ENCODE measurements around the gene SUPT16H. TPM values are rescaled to one million over a fixed set of nuclear protein-coding genes. Genes with fewer than 3 reads are reported as not detected.

Gene SUPT16H
- total and polyA plus RNA-seq, 2 donors (not counting 1 experiment from before 2014, with no cell fraction given), result 28.3 to 78.3 TPM

GRCh38 chr14:21308479-21309237 is 75.2 kb downstream of the SUPT16H start:
- Histone ChIP-seq H3K9me3 (ENCODE audit: control extremely low read depth in 1 of 3, control insufficient read depth in 2 of 3, insufficient read depth in 1 of 3, low read length in 2 of 3) (no peaks in the 10 kb centered on the region), H3K9ac (ENCODE audit: low read length) (peak overlapping the region; percentile 68), H2AFZ (ENCODE audit: insufficient read depth, low read depth, low read length, poor library complexity, severe bottlenecking) (peak overlapping the region; percentile 81), H4K20me1 (ENCODE audit: control insufficient read depth, insufficient read depth, low read length, poor library complexity, severe bottlenecking) (no peaks in the 10 kb centered on the region), H3K79me2 (ENCODE audit: control insufficient read depth, insufficient read depth, low read length) (no peaks in the 10 kb centered on the region), H3K4me3 (ENCODE audit: control extremely low read depth in 1 of 5, extremely low read depth in 1 of 5, insufficient read depth in 1 of 5, low read depth in 2 of 5, low read length in 4 of 5) (peak overlapping the region; percentile 30 to 72 (median 53)), H3K27ac (ENCODE audit: low read length in 2 of 2) (peak overlapping the region; percentile 70 to 76), H3K4me2 (replicated peaks; ENCODE audit: low read depth, low read length, poor library complexity, severe bottlenecking) (peak overlapping the region; percentile 76), H3K27me3 (replicated peaks in 1 of 4; ENCODE audit: control extremely low read depth in 1 of 4, control insufficient read depth in 3 of 4, insufficient read depth in 4 of 4, low read length in 3 of 4) (no peaks in the 10 kb centered on the region), H3K4me1 (ENCODE audit: control insufficient read depth in 2 of 2, insufficient read depth in 2 of 2, low read length in 2 of 2) (peaks cover 20 to 23% of the 10 kb centered on the region in 2 donors), H3K36me3 (replicated peaks in 1 of 2; ENCODE audit: control extremely low read depth in 1 of 2, control insufficient read depth in 1 of 2, extremely low read depth in 1 of 2, insufficient read depth in 2 of 2, low read length in 1 of 2) (no peaks in the 10 kb centered on the region)
- Mint-ChIP-seq H3K4me3 (peak overlapping the region; percentile 80), H3K27ac (peak overlapping the region; percentile 84), H3K9me3 (ENCODE audit: insufficient read depth) (no peaks in the 10 kb centered on the region), H3K27me3 (no peaks in the 10 kb centered on the region), H3K4me1 (peaks cover 26% of the 10 kb centered on the region)
- CTCF ChIA-PET, result no interaction called here
- DNase-seq (peak; percentile 88), ATAC-seq (ENCODE audit: low read depth) (peak; percentile 86)
- no peak for TF ChIP-seq EZH2 (IDR thresholded peaks at IDR 0.05; ENCODE audit: borderline replicate concordance, insufficient read depth, low read depth, low read length, poor library complexity, severe bottlenecking)
- TF ChIP-seq, protein P1, sequence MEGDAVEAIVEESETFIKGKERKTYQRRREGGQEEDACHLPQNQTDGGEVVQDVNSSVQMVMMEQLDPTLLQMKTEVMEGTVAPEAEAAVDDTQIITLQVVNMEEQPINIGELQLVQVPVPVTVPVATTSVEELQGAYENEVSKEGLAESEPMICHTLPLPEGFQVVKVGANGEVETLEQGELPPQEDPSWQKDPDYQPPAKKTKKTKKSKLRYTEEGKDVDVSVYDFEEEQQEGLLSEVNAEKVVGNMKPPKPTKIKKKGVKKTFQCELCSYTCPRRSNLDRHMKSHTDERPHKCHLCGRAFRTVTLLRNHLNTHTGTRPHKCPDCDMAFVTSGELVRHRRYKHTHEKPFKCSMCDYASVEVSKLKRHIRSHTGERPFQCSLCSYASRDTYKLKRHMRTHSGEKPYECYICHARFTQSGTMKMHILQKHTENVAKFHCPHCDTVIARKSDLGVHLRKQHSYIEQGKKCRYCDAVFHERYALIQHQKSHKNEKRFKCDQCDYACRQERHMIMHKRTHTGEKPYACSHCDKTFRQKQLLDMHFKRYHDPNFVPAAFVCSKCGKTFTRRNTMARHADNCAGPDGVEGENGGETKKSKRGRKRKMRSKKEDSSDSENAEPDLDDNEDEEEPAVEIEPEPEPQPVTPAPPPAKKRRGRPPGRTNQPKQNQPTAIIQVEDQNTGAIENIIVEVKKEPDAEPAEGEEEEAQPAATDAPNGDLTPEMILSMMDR (IDR thresholded peaks at IDR 0.05), result no peak
- 8% methylated on average over 13 of the region's 16 CpGs for WGBS (ENCODE audit: insufficient coverage)
- intact Hi-C loops (cut with micrococcal nuclease), result loop anchor here (1.0 to 2.0 kb wide), 4 partner anchors 9 to 76 kb away; partner anchors contain the start of genes HNRNPC and SUPT16H
- POLR2A ChIA-PET, result interaction anchor here (0.6 to 0.9 kb wide), 2 partner anchors 39 to 55 kb away, joined by 3 to 5 read pairs; no protein-coding TSS in a partner anchor

DNA sequence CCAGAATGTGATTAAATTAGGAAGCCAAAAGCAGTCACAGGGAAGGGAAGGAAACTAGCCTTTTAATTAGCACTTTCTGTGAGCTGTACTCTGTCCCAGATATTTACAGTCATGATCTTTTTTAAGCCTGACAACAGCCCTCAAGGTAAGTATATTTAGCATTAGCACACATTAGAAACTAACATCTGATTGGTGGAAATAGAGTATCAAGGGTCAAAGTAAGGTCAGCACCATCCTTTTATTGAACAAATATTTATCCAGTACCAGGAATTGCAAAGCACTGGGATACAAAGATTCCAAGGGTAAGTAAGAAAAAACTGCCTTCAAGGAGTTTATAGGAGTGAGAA is 75.7 kb downstream of the SUPT16H start:
- POLR2A ChIA-PET, result interaction anchor here (0.8 to 1.0 kb wide), 2 partner anchors 9 to 76 kb away, joined by 3 to 4 read pairs; partner anchors contain the start of gene SUPT16H
- Mint-ChIP-seq H3K4me1 (peaks cover 26% of the 10 kb centered on the region), H3K27me3 (no peaks in the 10 kb centered on the region), H3K27ac (peak overlapping the region; percentile 84), H3K9me3 (ENCODE audit: insufficient read depth) (no peaks in the 10 kb centered on the region), H3K4me3 (peak overlapping the region; percentile 80)
- DNase-seq (no peak), ATAC-seq (ENCODE audit: low read depth) (no peak)
- Histone ChIP-seq H3K36me3 (replicated peaks in 1 of 2; ENCODE audit: control extremely low read depth in 1 of 2, control insufficient read depth in 1 of 2, extremely low read depth in 1 of 2, insufficient read depth in 2 of 2, low read length in 1 of 2) (no peaks in the 10 kb centered on the region), H3K4me2 (replicated peaks; ENCODE audit: low read depth, low read length, poor library complexity, severe bottlenecking) (peak overlapping the region; percentile 76), H3K9me3 (ENCODE audit: control extremely low read depth in 1 of 3, control insufficient read depth in 2 of 3, insufficient read depth in 1 of 3, low read length in 2 of 3) (no peaks in the 10 kb centered on the region), H2AFZ (ENCODE audit: insufficient read depth, low read depth, low read length, poor library complexity, severe bottlenecking) (peak overlapping the region; percentile 81), H3K27me3 (replicated peaks in 1 of 4; ENCODE audit: control extremely low read depth in 1 of 4, control insufficient read depth in 3 of 4, insufficient read depth in 4 of 4, low read length in 3 of 4) (no peaks in the 10 kb centered on the region), H3K4me1 (ENCODE audit: control insufficient read depth in 2 of 2, insufficient read depth in 2 of 2, low read length in 2 of 2) (peaks cover 20 to 23% of the 10 kb centered on the region in 2 donors), H4K20me1 (ENCODE audit: control insufficient read depth, insufficient read depth, low read length, poor library complexity, severe bottlenecking) (no peaks in the 10 kb centered on the region), H3K79me2 (ENCODE audit: control insufficient read depth, insufficient read depth, low read length) (no peaks in the 10 kb centered on the region), H3K4me3 (ENCODE audit: control extremely low read depth in 1 of 5, extremely low read depth in 1 of 5, insufficient read depth in 1 of 5, low read depth in 2 of 5, low read length in 4 of 5) (peak overlapping the region; percentile 30 to 72 (median 53)), H3K9ac (ENCODE audit: low read length) (peak overlapping the region; percentile 68), H3K27ac (ENCODE audit: low read length in 2 of 2) (peak overlapping the region; percentile 70 to 76)
- intact Hi-C loops (cut with micrococcal nuclease), result loop anchor here (1.0 to 2.0 kb wide), 4 partner anchors 9 to 76 kb away; partner anchors contain the start of genes HNRNPC and SUPT16H
- CTCF ChIA-PET, result interaction anchor here (1.0 kb wide), 1 partner anchor 77 kb away, joined by 3 read pairs; no protein-coding TSS in a partner anchor
- TF ChIP-seq EZH2 (IDR thresholded peaks at IDR 0.05; ENCODE audit: borderline replicate concordance, insufficient read depth, low read depth, low read length, poor library complexity, severe bottlenecking), result no peak
- TF ChIP-seq, protein P1 (IDR thresholded peaks at IDR 0.05), result no peak
